Esophagus squamous epithelium (tissue), 4 donors: ENCODE results near the gene CRTAC1.

ENCODE experiments used
- POLR2A ChIP-seq, 4 donors: fragments of 450-650 bp; IDR thresholded peaks; one replicate each; pipeline ENCODE4 v1.6.1; 2017; ENCODE audit warnings: antibody characterized with exemption in 4 of 4, mild to moderate bottlenecking in 4 of 4, moderate library complexity in 3 of 4
- TF ChIP-seq, protein P1 (sequence below), 6 experiments: fragments of 450-650 bp in 4 of 6; fragments of 200-600 bp in 2 of 6; sonication (generic) in 2 of 6; IDR thresholded peaks; one replicate each; pipeline ENCODE4 v1.5.1; 2016 to 2019; ENCODE audit warnings: antibody characterized with exemption in 6 of 6, mild to moderate bottlenecking in 4 of 6, moderate library complexity in 4 of 6

DNA sequence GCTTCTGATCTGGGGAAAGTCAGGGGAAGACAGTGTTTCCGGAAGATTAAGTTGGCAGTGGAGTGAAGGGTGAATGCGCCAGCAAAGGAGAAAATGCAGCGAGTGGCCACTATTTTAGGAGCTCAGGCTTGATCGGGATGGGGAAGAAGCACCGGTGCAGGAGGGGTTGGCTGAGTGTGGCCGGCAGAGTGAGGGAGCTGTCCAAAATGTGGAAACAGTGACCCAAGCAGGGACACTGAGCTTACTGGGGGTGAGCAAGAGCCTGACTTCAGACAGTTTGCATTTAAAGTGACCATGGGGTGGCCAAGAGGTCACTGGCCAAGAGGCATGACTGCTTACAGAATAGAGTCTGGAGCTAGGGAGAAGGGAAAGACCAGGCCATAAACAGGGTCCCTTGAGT is 101.5 kb downstream of the CRTAC1 start:
- no peak for TF ChIP-seq POLR2A (IDR thresholded peaks at IDR 0.05)
- TF ChIP-seq, protein P1, sequence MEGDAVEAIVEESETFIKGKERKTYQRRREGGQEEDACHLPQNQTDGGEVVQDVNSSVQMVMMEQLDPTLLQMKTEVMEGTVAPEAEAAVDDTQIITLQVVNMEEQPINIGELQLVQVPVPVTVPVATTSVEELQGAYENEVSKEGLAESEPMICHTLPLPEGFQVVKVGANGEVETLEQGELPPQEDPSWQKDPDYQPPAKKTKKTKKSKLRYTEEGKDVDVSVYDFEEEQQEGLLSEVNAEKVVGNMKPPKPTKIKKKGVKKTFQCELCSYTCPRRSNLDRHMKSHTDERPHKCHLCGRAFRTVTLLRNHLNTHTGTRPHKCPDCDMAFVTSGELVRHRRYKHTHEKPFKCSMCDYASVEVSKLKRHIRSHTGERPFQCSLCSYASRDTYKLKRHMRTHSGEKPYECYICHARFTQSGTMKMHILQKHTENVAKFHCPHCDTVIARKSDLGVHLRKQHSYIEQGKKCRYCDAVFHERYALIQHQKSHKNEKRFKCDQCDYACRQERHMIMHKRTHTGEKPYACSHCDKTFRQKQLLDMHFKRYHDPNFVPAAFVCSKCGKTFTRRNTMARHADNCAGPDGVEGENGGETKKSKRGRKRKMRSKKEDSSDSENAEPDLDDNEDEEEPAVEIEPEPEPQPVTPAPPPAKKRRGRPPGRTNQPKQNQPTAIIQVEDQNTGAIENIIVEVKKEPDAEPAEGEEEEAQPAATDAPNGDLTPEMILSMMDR (IDR thresholded peaks at IDR 0.05), result no peak
